TTC549 (cell line): ENCODE measurements around the gene INSC.
"Not testable (repeated sequence)": the region's sequence is repeated elsewhere in the genome, so short reads cannot be mapped to it uniquely, and the experiment has no call there.

Source experiments
- FAIRE-seq: peaks from 2 replicates; lab custom pipeline; 2012; peaks lifted over from hg19 to GRCh38; lab: Jason Lieb, UNC

The INSC gene

GRCh38 chr11:15114501-15115475, at the start of gene INSC:
Gene INSC, plus strand, starts transcription at chr11:15114923. Its CDS starts 34,252 bp downstream, at chr11:15149175.
- no peak for FAIRE-seq

- not testable (repeated sequence) for FAIRE-seq
These were observed 45.0 kb upstream of the INSC start for GRCh38 chr11:15069751-15070150.

DNA sequence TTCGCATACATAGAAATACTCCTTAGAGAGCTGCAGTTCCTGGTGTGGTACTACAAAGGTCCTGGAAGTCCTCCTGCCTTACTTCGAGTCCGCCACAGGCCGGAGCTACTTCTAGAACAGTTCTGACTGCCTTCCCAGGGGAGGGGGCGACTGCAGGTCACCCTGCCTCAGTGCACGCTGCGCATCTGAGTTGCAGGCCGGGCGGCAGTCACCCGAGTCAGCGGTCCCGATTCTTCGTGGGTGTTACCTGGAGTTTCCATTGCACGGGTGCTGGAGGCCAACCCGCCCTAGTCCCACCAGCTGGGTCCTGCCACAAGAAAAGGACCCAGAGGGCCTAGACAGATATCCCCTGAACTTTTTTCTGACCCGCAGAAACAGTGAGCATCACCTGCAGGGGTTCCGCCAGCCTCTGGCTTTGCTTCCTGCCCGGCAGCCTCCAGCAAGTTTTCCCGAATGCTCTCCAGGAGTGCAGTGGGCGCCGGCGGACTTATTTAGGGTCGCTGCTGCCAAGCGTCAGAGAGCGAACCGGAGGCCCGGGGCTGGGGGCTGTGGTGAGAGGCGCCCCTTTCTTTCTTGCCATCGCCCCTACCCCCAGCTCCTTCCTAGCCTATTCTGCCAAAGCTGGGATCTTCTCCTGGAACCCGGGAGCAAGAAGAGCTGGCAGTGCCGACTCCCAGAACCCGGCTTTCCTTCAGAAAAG, 43.0 kb upstream of the INSC start:
- FAIRE-seq, result no peak

DNA sequence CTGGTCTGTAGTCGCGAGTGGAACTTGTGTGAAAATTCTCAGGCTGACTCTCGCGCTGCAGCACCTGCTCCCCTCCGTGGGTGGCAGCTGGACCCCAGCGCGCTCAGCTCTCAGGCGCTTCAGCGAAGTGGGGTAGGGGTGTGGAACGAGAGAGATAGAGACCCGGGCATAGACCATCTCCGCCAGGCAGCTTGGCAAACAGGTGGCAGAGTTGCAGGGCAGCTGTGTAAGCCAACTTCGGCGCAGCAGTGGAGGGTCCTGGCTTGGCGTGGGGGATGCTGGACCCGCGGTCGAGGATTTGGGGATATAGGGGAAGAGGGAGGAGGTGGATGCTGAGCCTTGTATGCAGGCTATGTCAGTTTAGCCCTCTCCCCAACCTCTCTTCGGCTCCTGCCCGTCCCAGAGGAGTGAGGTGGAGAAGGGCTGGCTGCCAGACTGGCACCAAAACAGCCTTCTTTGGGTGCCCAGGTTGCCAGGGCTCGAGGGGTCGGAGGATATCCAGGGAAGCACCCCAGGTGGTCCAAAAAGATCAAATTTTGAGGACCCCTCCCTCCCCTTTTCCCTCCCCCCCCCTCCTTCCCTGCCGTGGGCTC, 42.1 kb upstream of the INSC start:
- FAIRE-seq, result no peak

- FAIRE-seq, result no peak
These were observed 41.1 kb upstream of the INSC start, which contains the start of gene CALCB for GRCh38 chr11:15073361-15074205. Gene CALCB, plus strand, starts transcription at chr11:15073593. Its CDS starts 1,126 bp downstream, at chr11:15074719.

DNA sequence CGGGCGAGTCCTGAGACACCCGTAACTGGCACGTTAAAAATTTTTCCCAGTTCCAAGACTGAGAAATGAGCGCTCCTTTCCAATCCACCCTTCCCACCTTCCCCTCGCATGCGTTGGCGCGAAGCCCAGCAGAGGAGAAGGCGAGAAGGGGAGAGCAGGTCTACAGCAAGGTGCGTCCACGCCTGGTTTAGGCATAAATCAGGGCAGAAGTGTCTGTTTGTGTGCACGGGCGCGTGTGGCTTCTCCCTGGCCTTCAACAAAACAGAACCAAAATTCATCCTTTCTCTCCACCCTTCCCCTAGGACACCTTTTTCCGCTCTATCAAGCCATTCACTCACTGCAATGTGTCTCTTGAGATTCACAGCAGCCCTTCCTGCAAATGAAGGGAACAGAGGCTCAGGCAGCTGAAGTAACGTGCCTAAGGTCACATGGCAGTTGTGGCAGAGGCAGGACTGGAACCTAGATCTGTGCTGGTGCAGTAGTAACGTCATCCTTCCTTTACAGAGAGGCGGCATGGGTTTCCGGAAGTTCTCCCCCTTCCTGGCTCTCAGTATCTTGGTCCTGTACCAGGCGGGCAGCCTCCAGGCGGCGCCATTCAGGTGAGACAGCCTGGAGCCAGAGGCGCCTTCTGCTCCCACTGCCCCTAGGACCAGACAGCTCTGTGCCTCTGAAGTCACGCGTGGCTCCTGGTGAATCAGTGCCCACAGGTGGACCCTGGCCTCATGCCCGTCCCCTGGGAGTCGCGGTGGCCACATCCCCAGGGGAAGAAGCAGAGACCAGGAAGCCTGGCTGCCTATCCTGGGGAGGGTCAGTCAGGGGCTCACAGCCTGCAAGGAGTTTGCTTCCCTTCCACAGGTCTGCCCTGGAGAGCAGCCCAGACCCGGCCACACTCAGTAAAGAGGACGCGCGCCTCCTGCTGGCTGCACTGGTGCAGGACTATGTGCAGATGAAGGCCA, 40.2 kb upstream of the INSC start:
- no peak for FAIRE-seq

DNA sequence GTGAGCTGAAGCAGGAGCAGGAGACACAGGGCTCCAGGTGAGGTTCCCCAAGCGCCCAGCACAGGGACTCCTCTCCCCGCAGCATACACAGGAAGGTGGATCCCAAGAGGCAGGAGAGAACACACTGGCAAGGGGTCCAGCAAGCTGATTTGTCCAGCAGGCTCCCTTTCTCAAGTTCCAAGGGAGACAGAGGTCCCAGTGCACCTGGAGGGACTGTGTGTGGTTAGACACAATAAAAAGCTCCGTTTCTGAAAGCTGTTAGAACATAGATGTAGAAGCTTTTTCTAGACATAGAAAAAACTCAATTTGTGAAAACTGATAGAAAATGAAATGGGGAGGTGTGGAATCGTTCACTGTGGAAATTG, 39.6 kb upstream of the INSC start:
- FAIRE-seq, result no peak

DNA sequence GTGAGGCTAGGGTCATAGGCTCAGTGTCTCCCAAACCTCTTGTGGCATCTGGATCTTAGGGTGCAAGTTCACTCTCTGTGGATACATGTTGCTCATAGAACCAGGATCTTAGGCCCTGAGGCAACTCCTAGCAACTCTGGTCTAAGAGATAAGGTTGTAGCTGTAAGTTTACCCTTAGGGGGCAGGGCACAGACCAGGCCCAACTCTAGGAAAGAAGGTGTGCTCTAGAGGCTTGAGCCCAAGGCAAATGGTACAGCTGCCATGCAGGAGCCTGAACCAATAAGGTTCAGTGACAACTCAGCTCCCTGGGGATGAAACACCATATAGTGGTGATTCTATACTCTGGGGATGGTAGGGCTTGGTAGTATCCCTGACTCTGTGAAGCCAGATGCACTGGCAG, 23.5 kb upstream of the INSC start:
- no peak for FAIRE-seq

DNA sequence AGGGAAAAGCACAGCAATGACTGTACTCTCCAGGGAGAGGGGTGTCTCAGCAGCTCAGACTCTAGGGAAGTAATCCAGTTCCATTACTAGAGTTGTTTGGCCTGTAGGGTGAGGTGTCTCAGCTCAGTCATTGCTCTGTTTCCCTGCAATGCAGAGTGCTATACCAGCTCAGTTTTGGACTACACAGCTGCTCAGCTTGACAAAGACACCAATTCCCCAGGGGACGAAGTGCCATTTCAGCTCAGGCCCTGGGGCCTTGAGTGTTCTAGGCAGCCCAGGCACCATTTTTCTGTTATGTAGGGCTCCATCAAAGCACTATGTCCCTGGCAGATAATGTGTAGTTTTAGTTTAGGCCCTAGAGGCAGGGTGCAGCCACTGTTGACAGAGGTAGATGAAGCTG, 23.1 kb upstream of the INSC start:
- FAIRE-seq, result no peak

GRCh38 chr11:15093432-15093831, 21.3 kb upstream of the INSC start:
- no peak for FAIRE-seq

DNA sequence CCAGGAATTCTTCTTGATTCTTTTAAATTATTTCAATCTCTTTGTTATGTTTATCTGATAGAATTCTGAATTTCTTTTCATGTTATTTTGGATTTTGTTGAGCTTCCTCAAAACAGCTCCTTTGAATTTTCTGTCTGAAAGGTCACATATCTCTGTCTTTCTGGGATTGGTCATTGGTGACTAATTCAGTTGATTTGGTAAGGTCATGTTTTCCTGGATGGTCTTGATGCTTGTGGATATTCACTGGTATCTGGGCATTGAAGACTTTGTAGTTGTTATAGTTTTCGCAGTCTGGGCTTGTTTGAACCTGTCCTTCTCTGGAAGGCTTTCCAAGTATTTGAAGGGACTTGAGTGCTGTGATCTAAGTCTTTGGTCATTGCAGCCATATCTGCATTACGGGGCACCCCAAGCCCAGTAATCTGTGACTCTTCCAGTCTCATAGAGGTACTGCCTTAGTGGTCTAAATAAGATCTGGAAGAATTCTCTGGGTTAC, 18.9 kb upstream of the INSC start:
- no peak for FAIRE-seq

DNA sequence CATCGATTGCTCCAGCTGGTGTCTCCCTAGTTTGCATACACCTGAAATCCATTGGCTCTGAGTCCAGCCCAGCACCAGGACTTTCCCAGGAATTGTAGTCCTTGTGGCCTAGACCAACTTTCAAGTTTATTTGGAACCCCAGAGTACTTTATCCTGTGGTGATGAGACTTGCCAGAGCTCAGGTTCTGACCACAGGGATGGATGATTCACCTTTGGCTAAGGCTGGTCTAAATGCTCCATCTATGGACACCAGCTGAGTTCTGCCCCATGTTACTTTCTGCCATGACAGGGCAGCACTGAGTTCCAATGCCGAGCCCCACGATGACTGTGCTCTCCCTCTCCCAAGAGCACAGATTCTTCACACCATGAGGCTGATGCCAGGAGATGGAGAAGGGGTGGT, 17.3 kb upstream of the INSC start:
- FAIRE-seq, result no peak

GRCh38 chr11:15099267-15099666, 15.5 kb upstream of the INSC start:
- FAIRE-seq, result no peak

- no peak for FAIRE-seq
These were observed 13.5 kb upstream of the INSC start for GRCh38 chr11:15101072-15101709.

DNA sequence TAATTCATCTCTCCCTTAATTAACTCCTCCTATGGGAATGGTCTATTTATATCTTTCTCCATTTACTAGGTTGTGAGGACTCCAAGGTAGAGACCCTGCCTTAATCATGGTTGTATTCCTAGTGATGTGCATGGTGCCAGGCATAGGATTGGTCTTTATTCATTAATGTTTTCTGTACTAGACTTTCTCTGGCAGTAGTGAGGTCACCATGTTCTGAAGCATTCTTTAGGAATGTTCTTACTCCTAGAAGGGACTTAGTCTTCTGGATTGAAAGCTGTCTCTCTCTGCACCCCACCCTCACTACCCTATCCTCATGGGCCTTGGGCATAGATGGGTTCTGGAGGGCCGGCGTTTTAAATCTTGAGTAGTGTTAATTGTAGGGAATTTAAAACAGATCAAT, 10.6 kb upstream of the INSC start:
- FAIRE-seq, result no peak

DNA sequence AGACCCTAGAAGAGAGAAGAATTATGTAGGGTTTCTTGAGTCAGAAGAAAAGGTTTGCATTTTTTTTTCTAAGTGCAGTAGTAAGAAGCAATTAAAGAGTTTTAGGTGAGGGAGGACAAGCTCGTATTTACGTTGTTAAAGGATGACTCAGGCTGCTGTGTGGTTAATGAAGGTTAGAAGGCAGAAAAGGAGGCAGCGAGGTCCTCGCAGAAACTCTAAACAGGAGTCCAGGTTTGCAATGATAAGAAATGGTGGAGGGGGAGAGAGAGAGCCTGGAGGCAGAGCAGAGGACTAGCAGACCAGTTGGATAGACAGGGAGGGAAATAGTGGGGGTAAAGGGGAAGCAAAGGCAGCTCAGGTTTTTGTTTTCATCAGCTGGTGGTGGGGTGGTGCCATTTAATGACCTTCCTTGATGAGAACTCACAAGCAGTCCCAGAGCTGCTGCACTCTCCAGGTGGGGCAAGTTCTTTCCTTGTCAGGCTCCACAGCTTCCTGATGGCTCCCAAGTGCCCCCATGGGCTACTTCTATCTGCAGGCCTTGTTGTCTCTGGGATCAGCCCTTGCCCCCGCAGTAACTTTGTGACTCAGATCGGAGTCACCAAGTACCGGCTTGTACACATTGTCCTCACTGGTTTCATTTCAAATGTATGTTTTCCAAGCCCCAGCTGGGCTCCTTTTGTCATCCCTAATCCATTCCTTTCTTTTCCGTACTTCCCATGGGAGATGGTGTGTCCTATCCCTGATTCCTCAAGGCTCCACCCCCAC, 8.3 kb upstream of the INSC start:
- FAIRE-seq, result no peak

- no peak for FAIRE-seq
These were observed 6.8 kb upstream of the INSC start for GRCh38 chr11:15107730-15108515.

DNA sequence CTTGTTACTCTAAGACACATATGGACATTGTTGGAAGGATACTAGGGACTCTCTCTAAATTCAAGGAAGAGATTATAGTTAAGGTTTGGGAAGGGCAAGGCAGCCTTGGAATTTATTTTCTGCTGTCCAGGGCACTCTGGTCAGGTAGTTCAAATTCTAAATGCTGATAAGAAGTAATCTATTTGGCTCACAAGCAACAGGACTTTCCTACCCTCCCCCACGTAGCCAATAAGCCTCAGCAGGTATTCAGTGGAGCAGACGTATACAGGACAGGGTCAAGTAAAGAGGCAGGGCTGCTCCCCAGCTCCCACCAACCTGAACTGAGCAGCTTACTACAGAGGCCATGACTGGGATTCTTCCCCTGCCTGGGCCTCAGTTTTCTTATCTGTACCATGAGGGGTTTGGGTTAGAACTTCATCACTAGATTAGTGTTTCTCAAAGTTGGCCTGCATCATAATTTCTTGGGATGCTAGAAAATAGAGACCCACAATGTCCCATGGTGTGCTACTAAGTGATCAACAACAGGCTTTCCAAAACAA, 6.1 kb upstream of the INSC start:
- no peak for FAIRE-seq
